Measurements from ENCODE around the gene SETD1B. TPM values are rescaled to one million over a fixed set of nuclear protein-coding genes. Genes with fewer than 3 reads are reported as not detected.
A peak's percentile ranks its signal among the peaks of the same experiment; 100 is the strongest.
"Not testable (repeated sequence)": the region's sequence is repeated elsewhere in the genome, so short reads cannot be mapped to it uniquely, and the experiment has no call there.

The SETD1B gene
- total RNA-seq, 2 donors from 2014 or later, result 20.2 to 20.9 TPM

DNA sequence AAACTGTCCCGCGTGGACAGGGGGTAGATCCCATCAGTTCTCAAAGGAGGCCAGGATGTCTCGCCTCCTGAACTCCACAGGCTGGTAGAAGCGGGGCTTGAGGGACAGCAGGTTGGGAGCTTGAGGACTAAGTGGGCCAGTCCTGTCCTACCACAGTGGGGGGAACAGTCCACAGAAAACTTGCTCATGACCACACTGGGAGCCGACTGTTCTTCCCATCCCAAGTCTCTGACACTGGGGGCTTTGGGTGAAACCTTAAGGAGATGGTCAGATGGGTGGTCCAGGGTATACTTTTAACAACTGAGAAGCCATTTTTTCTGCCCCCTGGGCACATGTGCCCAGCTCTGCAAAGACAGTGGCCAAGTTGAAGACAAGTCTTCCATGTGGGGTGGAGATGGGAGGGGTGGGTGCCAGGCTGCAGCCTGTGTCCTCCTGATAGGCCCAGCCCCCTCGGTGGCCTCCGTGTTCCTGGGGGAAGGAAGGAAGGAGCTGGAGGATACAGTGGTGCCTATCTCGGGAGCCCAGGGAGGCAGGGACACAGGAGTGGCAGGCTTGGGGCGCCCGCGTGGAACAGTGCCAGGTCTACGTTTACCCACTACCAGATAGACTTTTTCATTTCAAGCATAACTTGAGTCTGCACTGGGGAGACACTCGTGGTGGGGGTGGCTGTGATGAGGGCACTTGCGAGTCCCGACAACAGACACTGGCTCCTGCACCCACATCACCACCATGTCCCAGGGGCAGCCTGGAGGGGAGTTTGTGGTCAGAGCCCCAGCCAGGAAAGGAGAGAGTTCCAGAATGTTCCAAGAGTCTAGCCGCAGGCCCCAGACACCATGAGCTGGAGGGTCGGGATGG, 25.0 kb upstream of the SETD1B start:
- DNase-seq (ENCODE audit: low spot score), result no peak
- intact Hi-C loops (cut with DNase I), result loop anchor here (5.0 to 10.0 kb wide), 2 partner anchors 34 to 74 kb away; no protein-coding TSS in a partner anchor

DNA sequence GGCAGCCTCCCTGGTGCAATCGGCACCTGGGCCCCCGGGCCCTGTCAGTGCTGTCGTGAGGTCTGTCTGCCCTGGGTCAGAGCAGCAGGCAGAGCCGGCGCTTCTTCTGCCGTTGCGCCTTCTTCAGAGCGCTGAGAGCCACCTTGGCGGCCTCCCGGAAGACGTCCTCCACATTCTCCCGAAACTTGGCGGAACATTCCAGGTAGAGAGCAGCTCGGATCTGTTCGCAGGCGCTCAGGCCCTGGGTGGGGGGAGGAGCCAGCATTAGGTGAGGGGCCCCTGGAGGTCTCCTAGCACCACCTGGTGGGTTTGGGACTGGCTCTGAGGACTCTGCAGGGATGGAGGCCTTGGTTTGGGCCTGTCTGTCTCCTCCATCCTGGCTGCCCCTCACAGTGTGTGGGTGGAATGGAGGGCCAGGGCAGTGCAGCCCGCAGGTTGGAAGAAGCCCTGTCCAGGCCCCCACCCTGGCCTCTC, 24.4 kb upstream of the SETD1B start:
- no peak for DNase-seq (ENCODE audit: low spot score)
- intact Hi-C loops (cut with DNase I), result loop anchor here (5.0 to 10.0 kb wide), 2 partner anchors 33 to 75 kb away; no protein-coding TSS in a partner anchor

DNA sequence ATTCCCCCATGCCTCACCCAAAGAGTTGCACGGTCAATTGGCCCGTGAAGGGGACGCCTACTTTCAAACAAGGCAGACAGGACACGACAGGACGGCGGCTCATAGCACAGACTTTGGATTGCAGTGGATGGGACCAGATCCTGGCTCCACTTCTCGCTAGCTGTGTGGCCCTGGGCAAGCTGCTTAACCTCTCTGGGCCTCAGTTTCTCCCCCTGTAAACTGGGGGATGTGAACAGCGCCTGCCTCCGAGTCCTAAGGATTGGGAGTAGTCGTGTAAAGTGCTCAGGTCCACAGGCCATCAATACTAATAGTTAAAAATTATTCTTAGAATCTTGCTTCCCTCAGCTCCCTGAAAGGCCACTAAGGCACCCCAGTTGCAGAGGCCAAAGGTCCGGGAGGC, 23.4 kb upstream of the SETD1B start:
- no peak for DNase-seq (ENCODE audit: low spot score)
- intact Hi-C loops (cut with DNase I), result no loop called here

DNA sequence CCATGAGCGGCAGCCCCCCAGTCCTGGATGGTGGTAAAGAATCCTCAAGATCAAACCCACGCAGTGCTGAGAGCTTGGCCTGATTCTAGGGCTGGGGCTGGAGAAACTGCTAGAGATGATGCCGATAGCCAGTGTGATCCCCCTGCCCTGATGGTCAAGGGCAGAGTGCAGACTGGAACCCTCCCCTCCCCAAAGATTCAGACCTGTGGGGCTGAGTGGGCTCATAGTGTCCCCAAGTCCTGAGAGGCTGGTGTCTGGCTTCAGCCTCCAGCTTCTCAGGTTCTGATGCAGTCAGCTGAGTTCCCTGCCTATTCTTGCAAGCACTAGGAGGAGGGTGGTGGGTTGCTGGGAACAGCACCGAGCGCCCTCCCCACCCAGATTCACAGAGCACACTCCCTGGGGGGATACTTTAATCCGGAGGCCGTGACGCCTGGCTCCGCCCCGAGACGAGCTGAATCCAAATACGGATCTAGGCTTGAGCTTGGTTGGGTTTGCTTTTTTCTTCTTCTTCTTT, 22.3 kb upstream of the SETD1B start:
- intact Hi-C loops (cut with DNase I), result no loop called here
- DNase-seq (ENCODE audit: low spot score), result no peak

DNA sequence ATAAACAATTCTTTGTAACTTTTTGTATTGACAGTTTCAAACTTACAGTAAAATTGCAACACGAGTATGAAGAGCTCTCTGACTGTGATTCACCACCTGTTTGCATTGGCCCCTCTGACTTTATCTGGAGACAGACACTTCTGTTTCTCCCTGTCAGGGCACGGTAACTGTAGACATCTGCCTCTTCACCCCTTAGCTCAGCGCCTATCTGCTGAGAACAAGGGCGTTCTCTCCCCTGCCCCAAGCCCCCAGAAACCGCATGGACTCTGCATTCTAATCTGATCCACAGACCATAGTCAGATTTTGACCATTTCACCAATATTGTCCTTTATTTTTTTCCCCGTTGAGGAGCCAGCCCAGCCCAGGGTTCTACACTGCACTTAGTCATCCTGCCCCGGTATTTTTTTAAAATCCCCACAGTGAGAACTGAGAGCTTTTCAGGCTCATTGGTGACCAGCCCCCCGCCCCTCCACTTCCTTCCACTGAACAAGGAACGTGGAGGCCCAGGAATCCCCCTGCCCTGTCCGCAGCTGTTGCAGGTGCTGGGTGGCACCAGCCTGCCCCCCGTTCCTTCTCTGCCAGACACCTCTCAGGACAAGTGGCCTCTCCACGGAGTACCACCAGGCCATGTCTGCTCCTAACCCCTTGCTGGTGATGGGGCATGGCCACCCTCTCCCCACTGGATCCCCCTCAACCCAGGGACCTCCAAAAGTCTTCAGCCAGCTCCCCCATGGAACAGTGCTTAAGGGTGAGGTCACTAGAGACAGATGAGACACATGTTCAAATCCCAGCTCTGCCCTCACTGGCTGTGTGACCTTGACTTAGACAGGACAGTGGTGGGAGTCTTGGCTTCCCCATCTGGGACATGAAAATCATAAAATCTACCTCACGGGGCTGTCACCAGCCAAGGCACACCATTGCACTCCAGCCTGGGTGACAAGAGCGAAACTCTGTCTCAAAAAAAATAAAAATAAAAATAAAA, 21.5 kb upstream of the SETD1B start:
- intact Hi-C loops (cut with DNase I), result no loop called here
- DNase-seq (ENCODE audit: low spot score), result no peak

DNA sequence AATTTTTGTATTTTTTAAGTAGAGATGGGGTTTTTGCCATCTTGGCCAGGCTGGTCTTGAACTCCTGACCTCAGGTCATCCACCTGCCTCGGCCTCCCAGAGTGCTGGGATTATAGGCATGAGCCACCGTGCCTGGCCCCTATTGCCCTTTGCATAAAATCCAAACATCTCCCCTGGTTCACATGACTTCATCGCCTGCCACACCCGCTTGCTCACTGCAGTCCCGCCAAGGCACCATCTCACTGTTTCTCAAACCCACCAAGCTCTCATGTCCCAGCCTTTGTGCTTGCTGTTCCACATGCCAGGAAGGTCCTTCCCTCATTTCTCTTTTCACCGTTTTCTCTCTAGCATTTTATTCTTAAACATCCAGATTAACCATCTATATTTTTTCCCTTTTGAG, 20.0 kb upstream of the SETD1B start:
- DNase-seq (ENCODE audit: low spot score), result no peak
- intact Hi-C loops (cut with DNase I), result no loop called here

DNA sequence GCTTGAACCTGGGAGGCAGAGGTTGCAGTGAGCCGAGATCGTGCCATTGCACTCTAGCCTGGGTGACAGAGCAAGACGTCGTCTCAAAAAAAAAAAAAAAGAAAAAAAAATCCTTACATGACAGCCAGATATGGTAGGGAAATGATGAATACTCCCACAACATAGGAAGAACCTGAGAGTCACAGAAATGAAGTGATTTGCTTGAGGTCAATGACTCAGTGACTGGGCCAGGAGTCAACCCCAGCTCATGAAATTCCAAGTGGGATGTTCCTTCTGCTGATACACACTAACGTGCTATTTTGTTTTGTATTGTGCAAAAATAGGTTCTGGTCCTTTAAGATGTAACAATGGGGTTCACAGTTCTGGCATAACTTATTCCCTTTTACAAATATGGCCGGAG, 19.3 kb upstream of the SETD1B start:
- DNase-seq (ENCODE audit: low spot score), result no peak
- intact Hi-C loops (cut with DNase I), result no loop called here

DNA sequence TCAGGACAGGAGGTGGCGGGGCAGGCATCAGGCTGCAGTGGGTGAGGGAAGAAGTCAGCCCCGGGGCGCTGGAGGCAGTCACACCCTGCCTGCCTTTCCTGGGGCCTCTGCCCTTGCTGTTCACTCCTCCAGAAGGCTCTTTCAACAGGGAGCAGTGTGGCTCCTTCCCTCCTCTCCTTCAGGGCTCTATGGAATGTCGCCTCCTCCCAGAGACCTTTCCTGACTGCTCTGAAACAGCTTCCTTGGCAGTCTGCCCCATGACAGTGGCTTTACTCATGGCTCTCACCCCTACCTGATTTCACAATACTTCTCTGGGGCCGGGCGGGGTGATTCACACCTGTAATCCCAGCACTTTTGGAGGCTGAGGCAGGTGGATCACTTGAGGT, 17.4 kb upstream of the SETD1B start:
- intact Hi-C loops (cut with DNase I), result no loop called here
- no peak for DNase-seq (ENCODE audit: low spot score)

DNA sequence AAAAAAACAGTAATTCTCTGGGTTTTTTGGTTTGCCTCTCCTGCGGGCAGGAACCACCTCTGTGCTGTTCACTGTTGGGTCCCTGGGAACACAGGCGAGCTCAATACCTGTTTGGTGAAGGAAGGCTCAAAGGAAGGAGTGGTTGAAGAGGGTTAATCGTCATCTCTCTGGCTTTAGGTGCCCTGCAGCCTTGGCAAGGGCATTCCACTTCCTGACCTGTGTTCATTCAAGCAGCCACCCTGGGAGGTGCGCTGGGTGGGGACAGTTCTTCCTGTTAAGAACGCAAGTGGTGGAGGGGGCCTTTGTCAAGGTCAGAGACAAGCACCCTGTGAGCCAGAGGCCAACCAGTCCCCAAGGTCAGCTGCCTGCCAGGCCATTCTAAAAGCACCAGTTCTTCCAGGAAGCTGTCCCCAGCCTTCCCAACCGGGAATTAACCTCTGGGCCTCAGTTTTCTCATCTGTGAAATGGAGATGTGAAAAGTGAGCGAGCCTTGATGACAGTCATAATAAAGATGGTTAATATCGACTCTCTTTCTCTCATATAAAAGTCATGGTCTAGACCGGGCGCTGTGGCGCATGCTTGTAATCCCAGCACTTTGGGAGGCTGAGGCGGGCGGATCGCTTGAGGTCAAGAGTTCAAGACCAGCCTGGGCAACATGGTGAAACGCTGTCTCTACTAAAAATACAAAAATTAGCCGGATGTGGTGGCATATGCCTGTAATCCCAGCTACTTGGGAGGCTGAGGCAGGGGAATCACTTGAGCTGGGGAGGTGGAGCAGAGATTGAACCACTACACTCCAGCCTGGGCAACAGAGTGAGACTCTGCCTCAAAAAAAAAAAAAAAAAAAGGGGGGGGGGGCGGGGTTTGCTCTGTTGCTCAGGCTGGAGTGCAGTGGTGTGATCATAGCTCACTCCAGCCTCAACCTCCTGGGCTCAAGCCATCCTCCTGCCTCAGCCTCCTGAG, 16.5 kb upstream of the SETD1B start:
- intact Hi-C loops (cut with DNase I), result no loop called here
- no peak for DNase-seq (ENCODE audit: low spot score)

DNA sequence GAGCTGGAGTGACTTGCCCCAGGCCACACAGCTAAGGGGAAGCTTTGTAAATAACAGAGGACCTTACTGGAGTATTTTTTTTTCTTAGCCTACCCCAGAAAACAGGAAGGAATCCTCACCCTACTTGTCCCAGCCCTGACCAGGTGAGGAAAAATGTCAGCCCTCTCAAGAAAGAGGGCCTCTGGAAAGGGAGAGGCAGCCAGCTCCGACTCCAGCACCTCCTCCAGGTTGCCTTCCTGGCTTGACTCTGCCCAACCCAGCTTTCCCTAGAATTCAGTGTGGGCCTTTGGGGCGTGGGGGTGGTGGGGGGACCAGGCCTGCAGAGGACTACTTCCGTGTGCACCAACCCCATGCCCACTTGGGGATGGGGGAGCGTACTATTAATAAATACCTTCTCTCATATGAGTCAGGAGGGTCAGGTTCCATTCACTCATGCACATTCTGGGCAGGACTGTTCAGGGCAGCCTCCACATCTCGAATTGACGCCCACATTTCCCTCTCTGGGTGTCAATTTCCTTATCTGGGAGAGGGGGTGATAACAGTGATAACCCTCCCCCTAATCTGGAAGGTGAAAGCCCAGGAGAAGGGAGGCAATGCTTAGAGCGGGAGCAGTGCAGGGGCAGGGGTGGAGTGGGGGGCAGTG, 15.5 kb upstream of the SETD1B start:
- DNase-seq (ENCODE audit: low spot score), result no peak
- intact Hi-C loops (cut with DNase I), result no loop called here

DNA sequence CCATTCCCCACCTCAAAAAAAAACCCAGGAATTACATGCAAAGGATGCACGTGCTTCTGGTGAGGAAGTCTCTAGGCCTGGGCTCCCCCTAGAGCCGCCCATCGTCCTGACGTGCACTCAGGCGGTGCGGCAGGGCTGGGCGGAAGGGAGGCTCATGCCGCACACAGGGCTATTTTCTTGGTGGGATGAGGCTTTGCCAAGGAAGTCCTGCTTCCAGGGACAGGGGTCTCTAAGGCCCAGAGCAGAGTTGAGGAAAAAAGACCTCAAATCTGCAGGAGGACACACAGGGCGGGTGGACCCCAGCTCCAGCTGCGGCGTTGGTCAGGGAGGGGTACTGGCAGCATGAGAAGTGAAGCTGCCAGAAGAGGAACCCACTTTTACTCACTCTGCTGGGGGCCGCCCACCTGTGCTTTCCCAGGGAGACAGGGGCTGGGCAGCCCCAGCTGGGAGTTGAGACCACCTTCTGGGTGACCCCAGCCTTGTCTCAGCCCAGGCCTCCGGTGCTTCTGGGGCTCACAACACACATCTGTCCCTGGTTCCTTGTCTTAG, 14.5 kb upstream of the SETD1B start:
- DNase-seq (ENCODE audit: low spot score), result no peak
- intact Hi-C loops (cut with DNase I), result no loop called here

DNA sequence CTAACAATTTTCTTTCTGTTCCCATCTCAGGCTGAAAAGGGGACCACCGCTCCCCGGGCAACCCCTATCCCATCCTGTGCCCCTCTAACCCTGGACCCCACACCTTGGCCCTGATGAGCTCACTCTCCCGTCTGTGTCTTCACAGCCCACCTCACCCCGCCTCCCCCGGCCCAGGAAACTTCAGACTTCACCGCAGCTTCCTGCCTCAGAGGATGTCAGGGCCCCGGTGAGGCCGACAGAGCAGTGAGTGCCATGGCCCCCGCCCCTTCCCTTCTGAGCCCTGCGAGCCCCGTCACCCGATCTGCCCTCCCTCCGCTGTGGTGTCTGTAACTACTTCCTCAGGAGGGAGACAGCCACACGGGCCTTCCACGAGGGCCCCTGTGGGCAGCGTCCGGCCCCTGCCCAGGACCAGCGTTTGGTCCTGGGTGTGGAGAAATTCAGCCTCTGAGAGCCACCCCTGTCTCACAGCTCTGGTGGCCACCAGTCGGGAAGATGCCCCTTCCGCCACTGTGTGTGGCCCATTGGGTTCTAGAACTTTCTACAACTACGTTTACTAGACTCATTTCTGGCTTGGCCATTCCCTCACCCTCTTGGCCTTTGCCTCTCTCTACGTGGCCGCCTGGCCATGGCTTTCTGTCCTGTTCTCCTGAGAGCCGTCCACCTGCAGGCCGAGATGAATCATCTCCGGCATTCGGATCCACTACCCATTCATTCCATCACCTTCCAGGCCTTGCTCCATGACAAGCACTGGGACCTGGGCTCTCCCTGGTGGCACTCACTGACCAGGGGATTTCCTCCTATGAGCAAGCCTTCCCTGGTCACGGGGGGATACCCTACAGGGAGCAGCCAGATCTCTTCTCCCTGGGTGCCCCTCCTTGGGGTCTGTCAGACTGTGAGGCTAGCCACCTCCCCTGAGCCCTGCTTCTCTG, 13.7 kb upstream of the SETD1B start:
- intact Hi-C loops (cut with DNase I), result loop anchor here in 1 of 2 donors (5.0 kb wide), 1 partner anchor 93 kb away; no protein-coding TSS in a partner anchor
- peak; percentile 93 for DNase-seq (ENCODE audit: low spot score)

DNA sequence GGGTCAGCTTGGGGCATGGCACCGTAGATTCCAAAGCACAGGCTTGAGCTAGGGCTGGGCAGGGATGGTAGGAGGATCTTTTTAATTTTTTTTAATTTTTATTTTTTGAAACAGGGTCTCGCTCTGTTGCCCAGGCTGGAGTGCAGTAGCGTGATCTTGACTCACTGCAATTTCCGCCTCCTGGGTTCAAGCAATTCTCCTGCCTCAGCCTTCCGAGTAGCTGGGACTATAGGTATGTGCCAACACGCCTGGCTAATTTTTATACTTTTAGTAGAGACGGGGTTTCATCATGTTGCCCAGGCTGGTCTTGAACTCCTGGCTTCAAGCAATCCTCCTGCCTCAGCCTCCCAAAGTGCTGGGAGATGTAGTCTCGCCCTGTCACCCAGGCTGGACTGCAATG, 13.0 kb upstream of the SETD1B start:
- intact Hi-C loops (cut with DNase I), result loop anchor here in 1 of 2 donors (5.0 kb wide), 1 partner anchor 93 kb away; no protein-coding TSS in a partner anchor
- DNase-seq (ENCODE audit: low spot score), result not testable (repeated sequence)

DNA sequence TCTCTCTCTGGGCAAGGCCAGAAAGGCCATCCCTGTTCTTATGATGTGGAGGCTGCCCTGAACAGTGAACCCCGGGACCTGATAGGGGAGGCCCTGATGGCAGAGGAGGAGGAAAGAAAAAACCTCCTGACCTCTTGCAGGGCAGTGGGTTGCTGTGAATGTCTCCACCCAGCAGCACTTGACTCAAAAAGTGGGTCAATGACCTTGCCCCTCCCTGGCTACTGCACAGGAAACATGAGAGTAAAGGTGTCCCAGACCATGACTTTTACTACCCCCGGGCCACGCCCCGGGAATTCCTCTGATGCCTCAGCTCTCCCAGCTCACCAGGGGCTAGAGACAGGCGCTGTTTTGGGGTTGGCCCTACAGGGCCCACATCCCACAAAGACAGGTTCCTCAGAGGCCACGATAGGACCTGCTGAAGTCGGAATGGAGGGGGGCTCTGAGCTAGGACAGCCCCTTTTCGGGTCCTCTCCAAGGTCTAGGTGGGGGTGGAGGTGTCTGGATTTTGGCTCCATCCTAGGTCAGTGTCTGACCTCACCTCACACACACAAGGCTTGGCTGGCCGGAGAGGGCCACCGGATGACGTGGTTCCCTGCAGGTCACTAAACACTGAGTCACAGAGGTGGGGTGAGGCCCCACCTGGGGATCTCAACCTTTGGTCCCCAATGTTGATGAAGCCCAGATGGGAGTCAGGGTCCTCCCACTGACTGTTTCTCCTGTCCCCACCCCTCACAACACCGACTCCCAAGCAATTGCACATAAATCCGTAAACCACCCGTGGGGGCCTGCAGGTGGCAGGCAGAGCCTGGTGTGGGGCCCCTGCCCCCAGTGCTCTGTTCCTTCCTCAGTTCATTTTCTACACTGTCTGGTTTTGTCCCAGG, 11.9 kb upstream of the SETD1B start:
- intact Hi-C loops (cut with DNase I), result loop anchor here (2.0 to 5.0 kb wide), 2 partner anchors 95 to 97 kb away; partner anchors contain the start of gene PSMD9 (in 1 of the 2)
- DNase-seq (ENCODE audit: low spot score), result peak; percentile 68

DNA sequence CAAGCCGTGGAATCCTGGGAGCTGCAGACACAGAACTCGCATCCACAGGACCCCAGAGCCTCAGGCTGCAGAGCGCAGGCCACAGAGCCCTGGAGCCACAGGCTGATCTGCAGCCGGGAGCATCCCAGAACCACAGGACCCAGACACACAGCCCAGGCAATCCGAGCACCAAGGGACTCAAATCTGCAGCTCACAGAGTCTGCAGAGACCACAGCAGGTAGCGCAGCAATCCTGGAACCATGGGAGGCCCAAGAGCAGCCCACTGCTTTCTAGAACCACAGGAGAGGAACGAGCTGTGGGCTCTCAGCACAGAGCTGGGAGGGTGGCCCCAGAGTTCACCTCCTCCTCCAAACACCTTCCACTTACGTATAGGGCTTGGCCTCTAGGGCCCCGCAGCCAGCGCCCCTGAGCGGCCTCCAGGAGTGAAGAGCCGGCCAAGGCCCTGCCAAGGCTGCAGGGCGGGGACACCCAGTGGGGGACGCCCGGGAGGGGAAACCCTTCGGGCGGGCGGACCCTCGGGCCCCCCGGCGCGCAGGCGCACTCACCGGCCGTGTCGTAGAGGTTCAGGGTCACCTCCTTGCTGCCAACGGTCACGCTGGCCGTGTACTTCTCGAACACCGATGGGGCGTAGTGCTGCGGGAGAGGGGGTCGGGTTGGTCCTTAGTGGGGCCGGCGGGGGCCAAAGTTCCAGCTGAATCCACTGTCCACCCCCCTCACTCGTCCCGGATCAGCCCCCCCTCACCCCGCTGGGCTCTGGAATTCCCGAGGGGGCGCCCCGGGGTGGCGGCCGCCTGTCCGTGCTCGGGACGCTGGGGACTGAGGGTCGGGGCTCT, 11.0 kb upstream of the SETD1B start:
- intact Hi-C loops (cut with DNase I), result loop anchor here (2.0 to 5.0 kb wide), 2 partner anchors 96 kb away; partner anchors contain the start of gene PSMD9 (in 1 of the 2)
- peak; percentile 86 for DNase-seq (ENCODE audit: low spot score)

Measured in posterior vena cava (tissue), 2 donors.